ENCODE data around the gene NEK6.

- TF ChIP-seq CTCF (IDR thresholded peaks at IDR 0.05) (no peak), POLR2A (IDR thresholded peaks at IDR 0.05) (no peak)
These were observed 54.8 kb downstream of the NEK6 start for GRCh38 chr9:124312290-124313265.

Measured in lower leg skin (tissue), 3 donors.